SU-DHL-6 (cell line): Measurements from ENCODE around the gene MPRIP.

Experiments used
- H2AFZ ChIP-seq: fragments of 200-600 bp; sonication (generic); 2 replicates; pipeline ENCODE4 v1.6.1; 2014; ENCODE audit warnings: low read depth, mild to moderate bottlenecking, moderate library complexity, mixed read lengths, antibody characterized with exemption, low read length; ENCODE audit not compliant: severe bottlenecking
- H3F3A ChIP-seq: fragments of 200-600 bp; shearing (Covaris generic); 2 replicates; pipeline ENCODE4 v1.6.0; 2016; ENCODE audit warnings: antibody characterized with exemption, mild to moderate bottlenecking; ENCODE audit not compliant: insufficient read depth
- H3K27ac ChIP-seq: fragments of 200-600 bp; sonication (generic); 2 replicates; pipeline ENCODE4 v1.5.1; 2016; ENCODE audit warnings: low read depth, mild to moderate bottlenecking, low read length, moderate library complexity, mixed read lengths
- H3K27me3 ChIP-seq: fragments of 200-600 bp; sonication (generic), shearing (Covaris generic); 2 replicates; pipeline ENCODE4 v1.6.0; 2014; ENCODE audit warnings: mild to moderate bottlenecking, low read length
- H3K36me3 ChIP-seq: fragments of 200-600 bp; sonication (generic); 2 replicates; pipeline ENCODE4 v1.6.1; 2014; ENCODE audit warnings: mild to moderate bottlenecking, low read length, mixed read lengths
- H3K4me2 ChIP-seq: fragments of 300-600, 200-600 bp; shearing (Covaris generic), sonication (generic); 2 replicates; pipeline ENCODE4 v1.6.0; 2014; ENCODE audit warnings: low read length, low read depth, mild to moderate bottlenecking; ENCODE audit not compliant: poor library complexity, severe bottlenecking
- H3K4me3 ChIP-seq: fragments of 200-600 bp; sonication (generic); 2 replicates; pipeline ENCODE4 v1.5.1; 2014; ENCODE audit warnings: antibody characterized with exemption, low read length, mild to moderate bottlenecking, mixed read lengths; ENCODE audit not compliant: insufficient read depth, poor library complexity, severe bottlenecking
- H3K79me2 ChIP-seq: fragments of 200-600 bp; sonication (generic); 2 replicates; pipeline ENCODE4 v1.6.1; 2014; ENCODE audit warnings: mild to moderate bottlenecking, low read length, moderate library complexity; ENCODE audit not compliant: insufficient read depth
- H3K9ac ChIP-seq: fragments of 200-600 bp; sonication (generic); 2 replicates; pipeline ENCODE4 v1.7.0; 2014; ENCODE audit warnings: mild to moderate bottlenecking, low read length
- H3K9me2 ChIP-seq: fragments of 200-600 bp; sonication (generic); replicated peaks from 2 replicates; pipeline ENCODE4 v1.6.1; 2014; ENCODE audit warnings: low read length; ENCODE audit not compliant: insufficient read depth
- H3K9me3 ChIP-seq: fragments of 200-600 bp; sonication (generic); 2 replicates; pipeline ENCODE4 v1.6.1; 2014; ENCODE audit warnings: low read length, mixed read lengths; ENCODE audit not compliant: insufficient read depth
- H4K20me1 ChIP-seq: fragments of 200-600 bp; sonication (generic); 2 replicates; pipeline ENCODE4 v1.6.1; 2014; ENCODE audit warnings: low read depth, mild to moderate bottlenecking, antibody characterized with exemption, low read length, moderate library complexity, mixed read lengths
- CTCF ChIP-seq: fragments of 200-600 bp; sonication (generic); IDR thresholded peaks from one replicate; pipeline ENCODE4 v1.5.1; 2017; ENCODE audit warnings: antibody characterized with exemption, mild to moderate bottlenecking, low read length, moderate library complexity; ENCODE audit not compliant: insufficient read depth, poor library complexity, severe bottlenecking
- EZH2phosphoT487 ChIP-seq: fragments of 200-600 bp; sonication (generic), shearing (Covaris generic); conservative IDR thresholded peaks from 2 replicates; pipeline ENCODE4 v1.6.1; 2018; ENCODE audit warnings: mild to moderate bottlenecking, antibody characterized with exemption, low read length, moderate library complexity, mixed read lengths

The MPRIP gene

DNA sequence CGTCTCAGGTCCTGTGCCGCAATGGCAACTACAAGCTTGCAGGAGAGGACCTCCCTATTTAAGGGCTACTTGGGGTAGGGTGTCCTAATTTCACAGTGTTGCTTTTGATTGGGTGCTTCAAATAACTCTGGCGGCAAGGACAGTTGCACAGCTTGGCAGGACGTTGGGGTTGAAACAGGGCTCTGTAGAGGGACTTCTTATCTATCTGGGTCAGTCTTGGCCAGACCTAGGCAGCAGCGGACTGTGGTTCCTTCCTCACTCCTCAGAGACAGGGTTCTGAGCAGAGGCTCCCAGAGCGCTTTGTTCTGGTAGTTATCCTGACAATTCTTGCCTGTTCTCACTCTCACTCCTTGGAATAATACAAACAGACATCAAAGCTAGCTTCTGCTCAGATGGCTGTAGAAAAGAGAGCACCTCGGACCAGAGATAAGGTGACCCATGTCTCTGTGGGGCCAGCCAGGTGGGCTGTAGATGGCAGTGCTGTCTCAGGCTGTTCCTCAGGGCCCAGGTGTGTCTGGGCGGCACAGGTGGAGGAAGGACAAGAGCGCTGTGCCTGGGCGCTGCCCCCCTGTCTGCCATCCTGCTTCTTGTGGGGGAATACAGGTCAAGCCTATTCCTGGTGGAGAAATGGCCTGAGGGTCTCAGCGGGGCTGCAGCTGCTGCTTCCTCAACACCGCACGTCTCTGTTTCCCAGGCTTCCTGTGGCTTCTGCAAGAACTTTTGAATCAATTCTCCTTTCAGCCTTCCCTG, 102.8 kb downstream of the MPRIP start:
- no peak for TF ChIP-seq EZH2phosphoT487
- no peak for TF ChIP-seq CTCF
- H3K79me2 ChIP-seq = no peaks in the 10 kb centered on the region
- H2AFZ ChIP-seq = no peak overlapping the region
- no peak overlapping the region for H3K4me3 ChIP-seq
- H3K27me3 ChIP-seq = no peaks in the 10 kb centered on the region
- H3K27ac ChIP-seq = no peak overlapping the region
- H3K9me3 ChIP-seq = no peaks in the 10 kb centered on the region
- no peaks in the 10 kb centered on the region for H3K9me2 ChIP-seq
- H3K4me2 ChIP-seq = no peak overlapping the region
- H3K9ac ChIP-seq = no peak overlapping the region
- H3F3A ChIP-seq = no peaks in the 10 kb centered on the region
- no peaks in the 10 kb centered on the region for H3K36me3 ChIP-seq
- H4K20me1 ChIP-seq = no peaks in the 10 kb centered on the region

- Histone ChIP-seq H3F3A (no peaks in the 10 kb centered on the region), H3K9me2 (no peaks in the 10 kb centered on the region), H2AFZ (no peak overlapping the region), H3K9me3 (no peaks in the 10 kb centered on the region), H3K27me3 (no peaks in the 10 kb centered on the region), H3K36me3 (no peaks in the 10 kb centered on the region), H3K4me2 (no peak overlapping the region), H3K79me2 (no peaks in the 10 kb centered on the region), H3K27ac (no peak overlapping the region), H4K20me1 (no peaks in the 10 kb centered on the region), H3K9ac (no peak overlapping the region), H3K4me3 (no peak overlapping the region)
- TF ChIP-seq CTCF = peak; percentile 16
- no peak for TF ChIP-seq EZH2phosphoT487
These were observed 104.6 kb downstream of the MPRIP start for GRCh38 chr17:17146786-17147406.

- H3K4me2 ChIP-seq = no peak overlapping the region
These were observed 105.6 kb downstream of the MPRIP start for GRCh38 chr17:17147821-17148220.

More at GRCh38 chr17:17147821-17148220, 105.6 kb downstream of the MPRIP start:
- Histone ChIP-seq H3K9me2 (no peaks in the 10 kb centered on the region), H3K9ac (no peak overlapping the region), H3F3A (no peaks in the 10 kb centered on the region), H3K27me3 (no peaks in the 10 kb centered on the region), H2AFZ (no peak overlapping the region), H4K20me1 (no peaks in the 10 kb centered on the region), H3K36me3 (no peaks in the 10 kb centered on the region), H3K4me3 (no peak overlapping the region), H3K79me2 (no peaks in the 10 kb centered on the region), H3K27ac (no peak overlapping the region), H3K9me3 (no peaks in the 10 kb centered on the region)
- TF ChIP-seq EZH2phosphoT487 (no peak), CTCF (no peak)
